Measurements from ENCODE around the gene CFAP91. TPM values are rescaled to one million over a fixed set of nuclear protein-coding genes. Genes with fewer than 3 reads are reported as not detected.
A peak's percentile ranks its signal among the peaks of the same experiment; 100 is the strongest.

CFAP91 gene
- total RNA-seq, 4 donors from 2014 or later, result 2.1 to 21.5 (median 6.2) TPM; not detected in 1

DNA sequence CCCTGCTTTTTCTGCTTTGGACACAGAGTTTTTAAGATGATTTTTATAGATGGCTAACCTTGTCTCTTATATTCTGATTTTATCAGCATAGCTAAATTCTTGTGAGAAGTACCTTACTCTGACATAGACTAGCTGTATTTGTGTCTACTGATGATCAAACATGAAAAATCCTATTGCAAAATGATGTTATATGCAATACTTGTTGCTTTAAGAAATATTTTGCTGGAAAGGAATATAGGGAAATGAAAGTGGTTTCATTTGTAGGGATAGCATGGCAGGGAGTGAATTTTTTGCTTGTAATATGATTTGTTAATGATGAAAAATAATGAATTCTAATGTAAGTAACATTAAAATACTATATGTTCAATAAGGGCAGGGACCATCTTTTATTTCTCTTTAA is 35.9 kb downstream of the CFAP91 start:
- Histone ChIP-seq H3K9me3 (no peaks in the 10 kb centered on the region), H3K4me1 (no peaks in the 10 kb centered on the region), H3K27me3 (no peaks in the 10 kb centered on the region), H3K36me3 (no peaks in the 10 kb centered on the region), H3K4me3 (no peak overlapping the region), H3K27ac (no peak overlapping the region)
- no peak for DNase-seq
- TF ChIP-seq, protein P1, sequence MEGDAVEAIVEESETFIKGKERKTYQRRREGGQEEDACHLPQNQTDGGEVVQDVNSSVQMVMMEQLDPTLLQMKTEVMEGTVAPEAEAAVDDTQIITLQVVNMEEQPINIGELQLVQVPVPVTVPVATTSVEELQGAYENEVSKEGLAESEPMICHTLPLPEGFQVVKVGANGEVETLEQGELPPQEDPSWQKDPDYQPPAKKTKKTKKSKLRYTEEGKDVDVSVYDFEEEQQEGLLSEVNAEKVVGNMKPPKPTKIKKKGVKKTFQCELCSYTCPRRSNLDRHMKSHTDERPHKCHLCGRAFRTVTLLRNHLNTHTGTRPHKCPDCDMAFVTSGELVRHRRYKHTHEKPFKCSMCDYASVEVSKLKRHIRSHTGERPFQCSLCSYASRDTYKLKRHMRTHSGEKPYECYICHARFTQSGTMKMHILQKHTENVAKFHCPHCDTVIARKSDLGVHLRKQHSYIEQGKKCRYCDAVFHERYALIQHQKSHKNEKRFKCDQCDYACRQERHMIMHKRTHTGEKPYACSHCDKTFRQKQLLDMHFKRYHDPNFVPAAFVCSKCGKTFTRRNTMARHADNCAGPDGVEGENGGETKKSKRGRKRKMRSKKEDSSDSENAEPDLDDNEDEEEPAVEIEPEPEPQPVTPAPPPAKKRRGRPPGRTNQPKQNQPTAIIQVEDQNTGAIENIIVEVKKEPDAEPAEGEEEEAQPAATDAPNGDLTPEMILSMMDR (IDR thresholded peaks at IDR 0.05), result no peak
- no peak for TF ChIP-seq POLR2A (IDR thresholded peaks at IDR 0.05)

DNA sequence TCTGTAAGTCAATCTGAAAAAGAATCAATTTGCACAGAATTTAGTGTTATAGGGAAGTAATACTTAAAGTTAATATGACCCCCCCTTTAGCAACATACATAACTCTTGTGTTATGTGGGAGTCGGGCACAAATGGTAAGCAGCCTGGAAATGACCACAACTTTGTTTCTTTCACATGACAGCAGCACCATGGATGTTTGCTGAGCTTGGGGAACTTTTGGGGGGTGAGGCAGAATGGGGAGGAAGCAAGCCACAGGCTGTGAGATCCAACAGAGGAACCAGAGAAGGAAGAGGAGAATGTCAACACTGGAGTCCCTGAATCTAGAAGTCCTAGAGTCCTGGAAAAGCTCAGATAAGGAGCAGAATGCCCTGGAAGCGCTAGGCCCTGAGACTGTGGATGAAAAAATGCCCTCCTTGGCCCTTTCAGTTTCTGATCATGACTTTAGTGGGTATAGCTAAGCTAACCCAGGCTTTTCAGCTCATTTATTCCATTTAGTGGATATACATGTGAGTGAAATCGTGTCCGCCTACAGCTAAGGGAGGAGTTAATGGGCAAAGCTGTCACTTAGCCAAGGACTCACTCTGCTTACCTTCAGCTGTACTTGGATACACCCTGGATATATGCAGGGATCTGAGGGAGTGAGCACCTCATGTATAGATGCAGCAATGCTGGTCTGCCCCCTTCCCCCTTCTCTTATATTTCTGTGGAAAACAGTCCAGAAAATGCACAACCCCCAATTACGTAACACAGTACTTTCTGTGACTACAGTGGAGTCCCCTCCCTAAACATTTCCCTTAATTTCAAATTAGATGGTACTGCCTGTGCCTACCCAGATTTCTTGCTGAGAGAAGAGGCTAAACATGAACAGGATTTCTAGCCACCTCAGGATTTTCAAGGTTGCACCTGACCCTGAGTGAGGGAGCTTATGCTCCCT is 39.1 kb downstream of the CFAP91 start:
- H3K4me3 ChIP-seq, result no peak overlapping the region
- DNase-seq, result no peak
- H3K4me1 ChIP-seq, result no peaks in the 10 kb centered on the region
- peak overlapping the region in 1 of 4 donors; percentile 16 for H3K27ac ChIP-seq
- no peaks in the 10 kb centered on the region for H3K9me3 ChIP-seq
- no peaks in the 10 kb centered on the region for H3K36me3 ChIP-seq
- H3K27me3 ChIP-seq, result no peaks in the 10 kb centered on the region
- TF ChIP-seq, protein P1 (IDR thresholded peaks at IDR 0.05), result no peak
- no peak for TF ChIP-seq POLR2A (IDR thresholded peaks at IDR 0.05)

DNA sequence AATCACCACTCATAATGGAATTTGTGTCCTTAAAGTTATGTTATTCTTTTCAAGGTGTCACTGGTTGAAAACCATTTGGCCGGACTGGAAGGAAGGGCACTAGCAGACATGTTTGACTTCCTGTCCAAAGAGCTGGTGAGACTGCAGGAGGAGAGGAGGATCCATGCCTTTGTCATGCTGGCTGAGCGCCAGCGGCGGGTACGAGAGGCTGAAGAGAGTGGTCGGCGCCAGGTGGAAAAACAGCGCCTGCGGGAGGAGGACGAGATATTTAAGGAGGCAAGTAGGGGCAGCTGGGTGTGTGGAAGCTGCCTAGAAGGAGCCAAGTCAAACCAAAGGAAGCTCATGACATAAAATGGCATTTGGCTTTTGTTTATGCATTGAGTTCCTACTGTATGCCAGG is 41.1 kb downstream of the CFAP91 start:
- H3K4me3 ChIP-seq, result no peak overlapping the region
- no peak for DNase-seq
- H3K4me1 ChIP-seq, result no peaks in the 10 kb centered on the region
- no peak overlapping the region for H3K27ac ChIP-seq
- no peaks in the 10 kb centered on the region for H3K27me3 ChIP-seq
- H3K9me3 ChIP-seq, result no peaks in the 10 kb centered on the region
- TF ChIP-seq, protein P1 (IDR thresholded peaks at IDR 0.05), result no peak
- no peak for TF ChIP-seq POLR2A (IDR thresholded peaks at IDR 0.05)
- H3K36me3 ChIP-seq, result no peaks in the 10 kb centered on the region

DNA sequence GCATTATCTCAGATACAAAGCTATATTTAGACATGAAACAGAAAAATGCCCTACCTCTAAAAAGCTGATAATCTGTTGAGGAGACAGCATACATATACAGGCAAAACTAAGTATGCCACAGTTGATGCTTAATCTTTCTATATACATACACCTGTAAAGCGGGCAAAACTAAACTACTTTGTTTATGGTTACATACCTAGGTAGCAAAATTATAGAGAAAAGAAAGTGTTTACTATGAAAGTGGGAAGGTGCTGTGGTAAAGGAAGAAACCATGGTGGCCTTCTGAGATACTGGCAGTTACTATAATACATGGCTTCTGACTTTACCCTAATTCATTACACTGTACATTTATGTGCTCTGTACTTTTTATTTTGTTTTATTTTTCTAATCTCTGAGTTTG is 43.1 kb downstream of the CFAP91 start:
- H3K27me3 ChIP-seq, result no peaks in the 10 kb centered on the region
- H3K27ac ChIP-seq, result no peak overlapping the region
- no peak for DNase-seq
- no peaks in the 10 kb centered on the region for H3K4me1 ChIP-seq
- H3K36me3 ChIP-seq, result no peaks in the 10 kb centered on the region
- no peak for TF ChIP-seq POLR2A (IDR thresholded peaks at IDR 0.05)
- TF ChIP-seq, protein P1 (IDR thresholded peaks at IDR 0.05), result no peak
- no peaks in the 10 kb centered on the region for H3K9me3 ChIP-seq
- no peak overlapping the region for H3K4me3 ChIP-seq

DNA sequence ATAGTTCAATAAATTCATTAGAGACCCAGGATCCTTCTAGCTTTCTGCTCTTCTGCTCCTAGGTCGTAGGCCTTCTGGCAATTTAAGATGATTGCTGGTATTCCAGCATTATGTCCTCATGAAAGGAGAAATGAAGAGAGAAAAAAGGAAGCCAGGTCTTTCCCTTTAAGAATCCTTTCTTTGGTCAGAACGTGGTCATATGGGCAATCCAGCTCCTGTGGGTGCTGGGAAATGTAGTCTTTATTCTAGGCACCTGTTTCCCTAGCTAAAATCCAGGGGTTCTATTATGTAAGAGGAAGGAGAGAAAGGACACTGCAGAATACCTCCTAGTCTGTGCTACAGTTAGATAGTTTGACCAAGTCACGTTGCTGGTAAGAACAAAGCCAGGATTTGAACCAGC is 43.6 kb downstream of the CFAP91 start:
- TF ChIP-seq, protein P1 (IDR thresholded peaks at IDR 0.05), result no peak
- no peak for TF ChIP-seq POLR2A (IDR thresholded peaks at IDR 0.05)
- H3K36me3 ChIP-seq, result no peaks in the 10 kb centered on the region
- H3K27me3 ChIP-seq, result no peaks in the 10 kb centered on the region
- no peak overlapping the region for H3K27ac ChIP-seq
- H3K4me1 ChIP-seq, result no peaks in the 10 kb centered on the region
- H3K4me3 ChIP-seq, result no peak overlapping the region
- DNase-seq, result no peak
- no peaks in the 10 kb centered on the region for H3K9me3 ChIP-seq
